Hematopoietic multipotent progenitor cell treated with erythropoietin and hydrocortisone succinate and interleukin-3 and kit ligand, for 6 days (in vitro differentiated cells): ENCODE measurements around the gene RNU7-1.
A peak's percentile ranks its signal among the peaks of the same experiment; 100 is the strongest.

Experiments
- DNase-seq: peaks from one replicate; pipeline ENCODE4 v3.0.0-alpha.2; 2015

RNU7-1 gene

DNA sequence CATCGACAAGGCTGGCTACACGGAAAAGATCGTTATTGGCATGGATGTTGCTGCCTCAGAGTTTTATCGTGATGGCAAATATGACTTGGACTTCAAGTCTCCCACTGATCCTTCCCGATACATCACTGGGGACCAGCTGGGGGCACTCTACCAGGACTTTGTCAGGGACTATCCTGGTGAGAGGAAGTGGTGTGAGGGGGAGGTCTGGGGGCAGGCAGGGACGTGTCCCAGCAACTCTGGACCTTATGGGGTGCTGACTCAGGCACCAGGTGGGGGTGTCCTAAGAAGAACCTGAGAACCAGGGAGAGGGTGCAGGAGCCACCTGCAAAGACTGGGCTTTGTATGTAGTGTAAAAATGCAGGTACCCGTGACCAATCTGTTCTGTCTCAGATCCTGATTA lies 24.0 kb upstream of the RNU7-1 start:
- DNase-seq: no peak

DNA sequence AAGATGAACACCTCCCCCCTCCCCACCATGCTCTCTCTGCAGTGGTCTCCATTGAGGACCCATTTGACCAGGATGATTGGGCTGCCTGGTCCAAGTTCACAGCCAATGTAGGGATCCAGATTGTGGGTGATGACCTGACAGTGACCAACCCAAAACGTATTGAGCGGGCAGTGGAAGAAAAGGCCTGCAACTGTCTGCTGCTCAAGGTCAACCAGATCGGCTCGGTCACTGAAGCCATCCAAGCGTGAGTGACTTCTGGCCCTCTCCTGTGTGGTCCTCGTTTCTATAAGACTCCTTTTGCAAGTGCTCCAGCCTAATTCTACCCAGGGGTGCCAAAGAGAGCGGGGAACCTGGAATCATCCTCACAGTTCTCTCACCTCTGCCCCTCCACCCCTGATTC lies 22.1 kb upstream of the RNU7-1 start:
- no peak for DNase-seq

DNA sequence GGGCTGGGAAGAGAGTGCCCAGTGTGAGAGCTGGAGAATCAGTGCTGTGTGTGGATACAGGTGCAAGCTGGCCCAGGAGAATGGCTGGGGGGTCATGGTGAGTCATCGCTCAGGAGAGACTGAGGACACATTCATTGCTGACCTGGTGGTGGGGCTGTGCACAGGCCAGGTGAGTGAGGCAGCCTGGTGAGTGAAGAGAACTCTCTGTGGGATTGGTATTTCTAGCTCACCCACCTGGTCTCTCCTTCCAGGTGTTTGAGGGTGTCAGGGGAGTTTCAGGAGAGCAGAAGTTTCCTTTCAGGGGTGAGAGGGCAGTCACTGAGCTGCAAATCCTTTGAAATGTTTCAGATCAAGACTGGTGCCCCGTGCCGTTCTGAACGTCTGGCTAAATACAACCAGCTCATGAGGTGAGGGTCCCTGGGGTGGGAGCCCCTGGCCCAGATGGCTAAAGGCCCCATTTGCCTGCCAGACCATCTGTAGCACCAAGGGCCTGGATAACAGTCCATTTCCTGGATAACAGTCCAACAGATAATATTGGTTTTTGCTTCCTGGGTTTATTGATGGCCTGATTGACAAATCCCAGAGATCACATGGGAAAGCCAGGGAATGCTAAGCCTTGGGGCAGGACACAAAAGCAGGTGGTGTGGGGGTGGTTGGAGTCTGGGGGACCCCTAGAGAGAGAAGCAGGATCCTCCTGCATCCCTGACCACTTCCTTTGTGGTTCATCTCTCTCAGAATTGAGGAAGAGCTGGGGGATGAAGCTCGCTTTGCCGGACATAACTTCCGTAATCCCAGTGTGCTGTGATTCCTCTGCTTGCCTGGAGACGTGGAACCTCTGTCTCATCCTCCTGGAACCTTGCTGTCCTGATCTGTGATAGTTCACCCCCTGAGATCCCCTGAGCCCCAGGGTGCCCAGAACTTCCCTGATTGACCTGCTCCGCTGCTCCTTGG lies 21.3 kb upstream of the RNU7-1 start:
- no peak for DNase-seq

DNA sequence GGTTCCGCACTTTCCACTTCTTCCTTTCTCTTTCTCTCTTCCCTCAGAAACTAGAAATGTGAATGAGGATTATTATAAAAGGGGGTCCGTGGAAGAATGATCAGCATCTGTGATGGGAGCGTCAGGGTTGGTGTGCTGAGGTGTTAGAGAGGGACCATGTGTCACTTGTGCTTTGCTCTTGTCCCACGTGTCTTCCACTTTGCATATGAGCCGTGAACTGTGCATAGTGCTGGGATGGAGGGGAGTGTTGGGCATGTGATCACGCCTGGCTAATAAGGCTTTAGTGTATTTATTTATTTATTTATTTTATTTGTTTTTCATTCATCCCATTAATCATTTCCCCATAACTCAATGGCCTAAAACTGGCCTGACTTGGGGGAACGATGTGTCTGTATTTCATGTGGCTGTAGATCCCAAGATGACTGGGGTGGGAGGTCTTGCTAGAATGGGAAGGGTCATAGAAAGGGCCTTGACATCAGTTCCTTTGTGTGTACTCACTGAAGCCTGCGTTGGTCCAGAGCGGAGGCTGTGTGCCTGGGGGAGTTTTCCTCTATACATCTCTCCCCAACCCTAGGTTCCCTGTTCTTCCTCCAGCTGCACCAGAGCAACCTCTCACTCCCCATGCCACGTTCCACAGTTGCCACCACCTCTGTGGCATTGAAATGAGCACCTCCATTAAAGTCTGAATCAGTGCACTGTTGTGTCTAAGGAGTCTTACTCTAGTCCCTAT lies 20.4 kb upstream of the RNU7-1 start:
- DNase-seq: no peak

DNA sequence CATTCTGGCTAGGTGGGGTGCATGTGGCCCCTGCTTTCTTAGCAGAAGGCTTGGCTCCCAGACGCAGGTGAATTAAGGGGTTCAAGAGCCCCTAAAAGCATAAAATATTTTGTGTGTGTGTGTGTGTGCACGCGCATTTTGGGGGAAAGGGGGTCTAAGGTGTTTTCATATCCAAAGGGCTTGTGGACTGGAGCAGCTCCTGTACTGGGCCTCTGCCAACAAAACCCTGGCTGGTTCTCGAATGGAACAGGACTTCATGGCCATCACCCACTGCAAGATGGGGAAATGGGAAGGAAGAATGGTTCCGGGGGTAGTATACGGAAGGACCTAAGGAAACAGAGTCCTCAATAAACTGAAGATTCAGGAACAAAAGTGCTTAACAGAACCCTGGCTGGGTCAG lies 19.8 kb upstream of the RNU7-1 start:
- no peak for DNase-seq

DNA sequence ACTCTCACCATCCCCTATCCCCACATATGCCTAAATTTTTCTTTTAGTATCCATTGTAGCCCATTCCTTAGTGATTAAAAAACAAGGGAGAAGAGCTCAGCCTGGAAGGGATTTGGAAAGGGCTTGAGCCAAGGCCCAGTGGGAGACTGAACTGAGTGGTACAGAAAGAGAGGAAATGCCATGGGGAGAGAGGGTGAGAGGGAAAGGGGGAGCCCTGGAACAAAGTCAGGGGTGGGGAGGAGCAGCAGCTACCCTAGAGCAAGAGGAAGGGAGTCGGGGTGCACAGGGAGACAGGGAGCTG lies 18.4 kb upstream of the RNU7-1 start:
- DNase-seq: no peak

DNA sequence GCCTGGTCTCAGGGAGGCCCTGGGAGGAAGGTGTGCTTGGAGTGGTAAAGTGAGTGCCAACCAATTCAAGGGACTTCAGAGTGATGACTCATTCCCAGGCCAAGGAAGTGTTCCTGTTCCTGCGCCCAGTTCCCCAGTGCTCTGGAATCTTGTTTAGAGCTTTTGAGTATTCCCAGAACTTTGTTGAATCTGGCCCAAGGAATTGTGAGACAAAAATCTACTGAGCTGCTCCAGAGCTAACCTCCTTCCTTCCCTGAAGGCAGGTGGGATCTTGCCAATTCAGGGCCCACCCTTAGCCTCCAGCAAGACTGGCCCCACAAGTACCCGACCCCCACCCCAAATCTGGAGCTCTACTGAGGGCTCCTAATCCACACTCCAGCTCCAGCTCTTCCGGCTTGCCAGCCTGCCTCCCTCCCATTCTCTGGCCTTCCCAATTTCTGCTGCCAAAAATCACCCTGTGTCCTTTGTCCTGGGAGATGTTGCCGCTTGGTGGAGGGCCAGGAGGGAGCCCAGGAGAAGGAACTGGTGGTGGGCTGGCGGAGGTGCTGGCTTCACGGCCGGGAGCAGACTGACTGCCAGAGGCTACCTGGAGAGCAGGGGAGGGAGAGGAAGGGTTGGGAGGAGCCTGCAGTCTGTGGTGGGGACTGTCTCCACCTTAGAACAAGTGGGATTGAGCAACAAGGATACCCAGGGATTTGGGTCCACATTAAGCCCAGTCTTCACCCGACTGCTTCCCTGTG lies 17.9 kb upstream of the RNU7-1 start:
- DNase-seq: no peak

DNA sequence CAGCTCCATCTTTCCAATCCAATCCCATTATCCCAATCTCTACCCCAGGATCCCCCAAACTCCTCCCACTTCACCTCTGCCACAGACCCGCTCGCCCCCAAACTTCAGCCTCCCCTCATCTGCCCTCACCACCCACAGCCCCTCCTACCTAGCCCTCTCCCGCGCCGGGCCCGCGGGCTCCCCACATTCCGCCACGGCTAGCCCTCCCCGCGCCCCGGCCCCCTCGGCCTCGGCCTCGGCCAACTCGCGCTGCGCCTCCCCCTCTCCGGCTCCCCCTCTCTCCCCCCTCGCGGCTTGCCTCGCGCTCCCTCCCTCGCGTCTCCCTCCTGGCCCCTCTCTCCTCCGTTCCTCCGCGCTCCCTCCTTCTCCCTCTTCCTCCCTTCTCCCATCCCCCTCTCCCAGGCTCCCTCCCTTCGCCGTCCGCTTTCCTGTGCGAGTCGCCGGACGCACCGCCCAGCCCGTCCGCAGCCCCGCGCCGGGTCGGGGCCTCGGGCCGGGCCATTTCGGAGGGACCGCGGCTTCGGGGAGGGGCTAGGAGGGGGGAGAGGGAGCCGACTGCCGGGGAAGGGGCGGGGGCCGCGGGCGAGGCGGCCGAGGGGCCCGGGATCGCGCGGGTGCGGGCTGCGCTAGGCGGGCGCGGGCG lies 16.1 kb upstream of the RNU7-1 start, which contains the start of gene ATN1:
Gene ATN1 (plus strand): TSS at position 581 of the 643 bp plus-strand sequence. CDS start 6,043 bp downstream, outside the sequence.
- DNase-seq: peak; percentile 69

DNA sequence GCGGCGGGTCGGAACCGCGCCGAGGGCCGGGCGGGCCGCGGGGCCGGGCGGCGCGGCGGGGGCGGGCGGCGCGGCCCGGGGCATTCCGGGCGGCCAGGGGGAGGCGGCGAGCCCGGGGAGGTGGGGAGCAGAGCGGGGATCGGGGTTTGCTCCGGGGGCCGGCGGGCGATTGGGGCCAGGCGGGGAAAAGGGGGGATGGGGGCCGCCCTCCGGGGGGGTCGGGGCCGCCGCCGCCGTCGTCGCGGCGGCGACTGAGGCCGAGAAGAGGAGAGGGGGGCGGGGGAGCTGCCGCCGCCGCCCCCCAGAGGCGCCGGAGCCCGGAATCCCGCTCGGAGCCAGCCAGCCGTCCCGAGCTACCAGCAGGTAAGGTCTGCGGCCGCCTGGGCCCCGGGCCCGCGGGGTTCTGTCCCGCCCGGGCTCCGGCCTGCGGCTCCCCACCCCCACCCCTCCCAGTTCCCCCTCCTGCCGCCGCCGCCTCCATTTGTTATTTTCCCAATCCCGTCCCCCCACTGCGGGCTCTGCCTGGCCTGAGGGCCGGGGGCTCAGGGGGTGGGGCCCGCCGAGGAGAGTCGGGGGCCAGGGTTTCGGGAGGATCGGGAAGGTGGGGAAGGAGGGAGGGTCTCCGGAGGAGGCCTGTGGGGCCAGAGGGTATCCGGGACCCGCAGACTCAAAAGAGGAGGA lies 15.5 kb upstream of the RNU7-1 start:
- peak; percentile 32 for DNase-seq

DNA sequence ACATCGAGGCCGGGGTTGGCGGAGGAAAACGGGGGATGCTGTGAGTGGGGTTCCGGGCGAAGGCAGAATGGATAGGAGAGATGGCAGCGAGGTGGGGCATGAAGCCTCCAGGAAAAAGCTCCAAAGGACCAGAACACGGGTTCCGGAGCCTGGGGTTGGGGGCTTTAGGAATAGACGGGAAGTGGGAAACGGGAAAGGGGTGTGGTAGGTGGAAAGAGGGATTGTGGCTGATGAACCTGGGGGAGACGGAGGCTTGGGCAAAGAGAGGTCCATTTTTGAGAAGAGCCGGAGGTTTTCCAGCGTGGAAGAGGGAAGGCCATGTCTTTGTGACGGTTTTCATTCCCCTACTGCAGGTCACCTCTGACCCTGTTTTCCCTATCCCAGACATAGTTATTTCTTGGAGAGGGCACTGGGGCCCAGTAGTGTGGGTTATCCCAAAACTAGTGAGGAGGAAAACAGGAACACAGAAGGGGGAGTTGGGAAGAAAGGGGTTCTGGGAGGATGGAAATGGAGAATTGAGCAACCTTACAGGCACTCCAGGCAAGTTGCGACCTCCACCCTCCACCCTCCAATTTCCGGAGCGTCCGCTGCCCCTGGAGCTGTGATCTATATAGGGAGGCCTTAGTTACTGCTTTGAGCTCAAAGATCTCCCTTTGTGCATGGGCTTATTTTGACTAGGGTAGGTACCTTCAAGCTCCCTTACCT lies 14.8 kb upstream of the RNU7-1 start:
- peak; percentile 36 for DNase-seq

DNA sequence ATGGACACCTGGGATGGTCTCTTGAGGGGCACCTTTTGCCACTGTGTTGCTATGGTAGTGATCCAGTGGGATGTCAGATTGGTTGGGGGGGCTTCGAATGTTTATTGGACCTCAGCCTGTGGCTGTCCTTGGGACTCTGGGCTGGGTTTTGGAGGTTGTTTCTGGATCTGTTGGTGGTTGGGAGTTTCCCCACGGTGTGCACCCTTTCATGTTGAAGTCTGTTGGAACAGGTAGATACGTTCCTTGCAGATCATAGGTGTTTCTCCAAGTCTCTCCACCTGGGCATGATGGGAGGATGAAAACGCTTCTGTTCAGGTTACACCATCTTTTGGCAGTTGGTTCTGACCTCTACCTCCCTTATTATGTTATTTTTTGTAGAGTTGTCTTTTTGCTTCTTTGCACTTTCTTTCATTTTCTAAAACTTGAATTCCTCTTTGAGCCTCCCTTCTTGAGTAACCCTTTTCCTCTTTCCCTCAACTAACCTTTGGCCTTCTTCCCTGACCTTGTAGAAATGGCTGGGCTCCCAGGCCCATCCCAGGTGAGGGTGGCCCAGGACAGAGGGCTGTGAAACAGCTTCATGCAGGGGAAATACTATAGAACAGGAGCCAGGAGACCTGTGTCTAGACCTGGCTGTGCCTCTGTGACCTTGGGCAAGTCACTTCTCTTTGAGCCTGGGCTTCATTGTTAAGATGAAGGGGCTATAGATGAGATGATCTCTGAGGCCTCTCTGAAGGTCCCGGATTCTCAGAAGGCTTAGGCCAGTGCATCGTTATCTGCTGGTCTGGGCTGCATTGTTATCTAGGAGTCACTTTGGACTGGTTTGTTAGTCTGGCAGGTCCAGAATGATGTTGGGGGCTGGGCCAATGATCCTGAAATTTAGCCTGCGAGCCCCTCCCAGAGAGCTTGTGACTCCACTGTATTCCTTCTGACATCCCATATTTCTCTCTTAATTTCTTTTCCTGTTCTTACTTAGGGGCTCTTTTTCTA lies 13.9 kb upstream of the RNU7-1 start:
- DNase-seq: peak; percentile 65

DNA sequence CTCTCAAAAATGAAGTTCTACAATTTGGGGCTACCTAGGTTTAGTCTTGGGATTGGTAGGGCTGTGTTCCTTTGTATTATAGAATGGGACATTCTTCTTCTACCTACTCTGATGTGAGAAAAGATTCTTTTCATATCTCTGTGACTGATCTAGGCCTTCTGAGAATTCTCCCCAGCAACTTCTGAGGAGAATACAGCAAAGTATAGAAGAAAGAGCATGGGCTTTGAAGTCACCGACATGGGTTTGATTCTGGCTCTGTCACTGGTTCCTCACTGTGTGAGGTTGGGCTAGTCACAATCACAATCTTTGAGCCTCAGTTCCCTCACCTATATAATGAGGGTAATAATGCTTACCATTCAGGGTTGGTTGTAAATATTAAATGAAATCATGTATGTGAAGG lies 10.8 kb upstream of the RNU7-1 start:
- DNase-seq: no peak

DNA sequence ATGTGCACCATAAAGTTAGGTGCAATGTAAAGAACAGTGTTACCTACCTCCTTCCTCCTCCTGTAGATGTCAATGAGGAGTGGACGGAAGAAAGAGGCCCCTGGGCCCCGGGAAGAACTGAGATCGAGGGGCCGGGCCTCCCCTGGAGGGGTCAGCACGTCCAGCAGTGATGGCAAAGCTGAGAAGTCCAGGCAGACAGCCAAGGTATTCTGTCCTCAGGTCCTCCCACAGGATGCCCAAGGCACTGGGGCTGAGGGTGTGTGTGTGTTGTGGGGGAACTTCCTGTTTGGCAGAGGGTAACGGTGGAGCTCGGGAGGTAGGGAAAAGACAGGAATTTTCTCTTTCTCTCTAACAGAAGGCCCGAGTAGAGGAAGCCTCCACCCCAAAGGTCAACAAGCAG lies 9.5 kb upstream of the RNU7-1 start:
- DNase-seq: no peak

DNA sequence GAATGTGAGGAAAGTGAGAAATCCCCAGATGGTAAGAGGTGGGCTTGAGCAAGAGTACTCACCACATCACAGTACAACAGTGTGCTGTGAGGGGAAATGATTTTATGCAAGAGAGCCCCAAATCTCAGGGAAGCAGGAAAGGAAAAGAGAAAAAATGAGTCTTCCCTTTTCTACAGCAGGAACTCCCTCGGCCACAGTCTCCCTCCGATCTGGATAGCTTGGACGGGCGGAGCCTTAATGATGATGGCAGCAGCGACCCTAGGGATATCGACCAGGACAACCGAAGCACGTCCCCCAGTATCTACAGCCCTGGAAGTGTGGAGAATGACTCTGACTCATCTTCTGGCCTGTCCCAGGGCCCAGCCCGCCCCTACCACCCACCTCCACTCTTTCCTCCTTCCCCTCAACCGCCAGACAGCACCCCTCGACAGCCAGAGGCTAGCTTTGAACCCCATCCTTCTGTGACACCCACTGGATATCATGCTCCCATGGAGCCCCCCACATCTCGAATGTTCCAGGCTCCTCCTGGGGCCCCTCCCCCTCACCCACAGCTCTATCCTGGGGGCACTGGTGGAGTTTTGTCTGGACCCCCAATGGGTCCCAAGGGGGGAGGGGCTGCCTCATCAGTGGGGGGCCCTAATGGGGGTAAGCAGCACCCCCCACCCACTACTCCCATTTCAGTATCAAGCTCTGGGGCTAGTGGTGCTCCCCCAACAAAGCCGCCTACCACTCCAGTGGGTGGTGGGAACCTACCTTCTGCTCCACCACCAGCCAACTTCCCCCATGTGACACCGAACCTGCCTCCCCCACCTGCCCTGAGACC lies 8.0 kb upstream of the RNU7-1 start:
- DNase-seq: no peak

DNA sequence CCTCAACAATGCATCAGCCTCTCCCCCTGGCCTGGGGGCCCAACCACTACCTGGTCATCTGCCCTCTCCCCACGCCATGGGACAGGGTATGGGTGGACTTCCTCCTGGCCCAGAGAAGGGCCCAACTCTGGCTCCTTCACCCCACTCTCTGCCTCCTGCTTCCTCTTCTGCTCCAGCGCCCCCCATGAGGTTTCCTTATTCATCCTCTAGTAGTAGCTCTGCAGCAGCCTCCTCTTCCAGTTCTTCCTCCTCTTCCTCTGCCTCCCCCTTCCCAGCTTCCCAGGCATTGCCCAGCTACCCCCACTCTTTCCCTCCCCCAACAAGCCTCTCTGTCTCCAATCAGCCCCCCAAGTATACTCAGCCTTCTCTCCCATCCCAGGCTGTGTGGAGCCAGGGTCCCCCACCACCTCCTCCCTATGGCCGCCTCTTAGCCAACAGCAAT lies 7.4 kb upstream of the RNU7-1 start:
- DNase-seq: no peak

DNA sequence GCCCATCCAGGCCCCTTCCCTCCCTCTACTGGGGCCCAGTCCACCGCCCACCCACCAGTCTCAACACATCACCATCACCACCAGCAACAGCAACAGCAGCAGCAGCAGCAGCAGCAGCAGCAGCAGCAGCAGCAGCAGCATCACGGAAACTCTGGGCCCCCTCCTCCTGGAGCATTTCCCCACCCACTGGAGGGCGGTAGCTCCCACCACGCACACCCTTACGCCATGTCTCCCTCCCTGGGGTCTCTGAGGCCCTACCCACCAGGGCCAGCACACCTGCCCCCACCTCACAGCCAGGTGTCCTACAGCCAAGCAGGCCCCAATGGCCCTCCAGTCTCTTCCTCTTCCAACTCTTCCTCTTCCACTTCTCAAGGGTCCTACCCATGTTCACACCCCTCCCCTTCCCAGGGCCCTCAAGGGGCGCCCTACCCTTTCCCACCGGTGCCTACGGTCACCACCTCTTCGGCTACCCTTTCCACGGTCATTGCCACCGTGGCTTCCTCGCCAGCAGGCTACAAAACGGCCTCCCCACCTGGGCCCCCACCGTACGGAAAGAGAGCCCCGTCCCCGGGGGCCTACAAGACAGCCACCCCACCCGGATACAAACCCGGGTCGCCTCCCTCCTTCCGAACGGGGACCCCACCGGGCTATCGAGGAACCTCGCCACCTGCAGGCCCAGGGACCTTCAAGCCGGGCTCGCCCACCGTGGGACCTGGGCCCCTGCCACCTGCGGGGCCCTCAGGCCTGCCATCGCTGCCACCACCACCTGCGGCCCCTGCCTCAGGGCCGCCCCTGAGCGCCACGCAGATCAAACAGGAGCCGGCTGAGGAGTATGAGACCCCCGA lies 6.8 kb upstream of the RNU7-1 start:
- peak; percentile 57 for DNase-seq

DNA sequence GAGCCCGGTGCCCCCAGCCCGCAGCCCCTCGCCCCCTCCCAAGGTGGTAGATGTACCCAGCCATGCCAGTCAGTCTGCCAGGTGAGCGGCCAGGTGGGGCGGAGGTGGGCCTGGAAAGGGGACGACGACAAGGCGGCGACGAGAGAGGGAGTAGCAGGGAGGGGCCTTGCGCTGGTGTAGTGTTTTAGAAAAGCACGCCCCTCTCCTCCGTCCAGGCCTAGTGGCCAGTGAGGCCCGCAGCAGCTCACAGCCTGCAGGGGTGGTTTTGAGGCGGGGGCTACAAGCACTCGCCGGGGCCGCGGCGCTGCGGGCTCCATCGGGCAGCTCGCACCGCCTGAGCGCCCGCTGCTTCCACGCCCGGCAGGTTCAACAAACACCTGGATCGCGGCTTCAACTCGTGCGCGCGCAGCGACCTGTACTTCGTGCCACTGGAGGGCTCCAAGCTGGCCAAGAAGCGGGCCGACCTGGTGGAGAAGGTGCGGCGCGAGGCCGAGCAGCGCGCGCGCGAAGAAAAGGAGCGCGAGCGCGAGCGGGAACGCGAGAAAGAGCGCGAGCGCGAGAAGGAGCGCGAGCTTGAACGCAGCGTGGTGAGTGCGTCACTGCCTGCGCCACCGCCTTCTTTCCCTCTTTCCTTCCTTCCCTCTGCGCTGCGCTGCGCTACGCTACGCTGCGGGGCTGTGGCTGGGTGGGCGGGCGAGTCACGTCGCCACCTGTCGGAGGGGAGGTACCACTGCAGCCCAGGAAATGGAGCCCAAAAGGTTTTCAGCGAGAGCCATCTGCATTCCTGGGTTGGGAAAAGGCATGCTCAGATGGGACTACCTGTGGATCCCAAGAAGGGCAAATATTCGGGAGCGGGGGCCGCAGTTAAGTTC lies 5.9 kb upstream of the RNU7-1 start:
- DNase-seq: peak; percentile 98
